ENCODE results near the gene PTRH2. TPM values are rescaled to one million over a fixed set of nuclear protein-coding genes. Genes with fewer than 3 reads are reported as not detected.

Gene PTRH2
- total RNA-seq, 8 experiments from 2014 or later = 21.3 to 87.4 (median 34.5) TPM

DNA sequence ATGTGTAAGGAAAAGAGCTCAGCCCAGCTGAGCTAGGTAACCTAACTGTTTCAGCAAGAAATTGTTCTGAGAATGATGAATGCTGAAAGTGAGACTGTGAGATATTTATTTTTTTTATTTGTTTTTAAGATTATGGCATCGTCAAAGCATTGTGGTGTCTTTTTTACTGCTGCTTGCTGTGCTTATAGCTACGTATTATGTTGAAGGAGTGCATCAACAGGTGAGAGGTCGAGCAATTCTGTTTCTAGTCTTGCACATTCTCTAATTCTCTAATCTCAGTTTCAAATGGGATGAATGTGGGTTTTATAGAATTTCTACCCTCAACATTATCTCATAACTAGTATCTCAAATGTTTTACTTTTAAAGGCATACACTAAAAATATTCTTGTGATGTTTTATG lies 30.1 kb upstream of the PTRH2 start:
- ATAC-seq (replicated peaks in 6 of 8) = no peak
- no peak overlapping the region for H3K27ac ChIP-seq
- H3K4me3 ChIP-seq = no peak overlapping the region
- in situ Hi-C loops (cut with MboI; ENCODE audit: low pct_unique_long_range_greater_than_20kb in 2 of 9, low sequenced_read_pairs in 9 of 9, unreplicated experiment in 9 of 9) = no loop called here
- no peaks in the 10 kb centered on the region for H3K4me1 ChIP-seq (replicated peaks in 1 of 2)
- 83 to 100% (median 95%) methylated on average over 1 to 3 of the region's 3 CpGs; no CpG with 5 or more reads in 2 of the 10 experiments for WGBS, 10 experiments

DNA sequence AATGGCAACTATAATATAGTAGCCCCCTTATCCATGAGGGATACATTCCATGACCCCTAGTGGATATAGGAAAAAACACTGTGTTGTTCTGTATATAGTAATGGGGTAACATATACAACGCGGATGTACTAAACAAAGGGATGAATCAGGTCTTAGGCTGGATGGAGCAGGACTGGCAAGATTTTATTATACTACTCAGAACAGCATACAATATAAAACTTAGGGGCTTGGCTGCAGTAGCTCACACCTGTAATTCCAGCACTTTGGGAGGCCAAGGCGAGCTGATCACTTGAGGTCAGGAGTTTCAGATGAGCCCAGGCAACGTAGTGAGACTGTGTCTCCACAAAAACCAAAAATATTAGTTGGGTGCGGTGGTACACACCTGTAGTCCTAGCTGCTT lies 27.0 kb upstream of the PTRH2 start:
- in situ Hi-C loops (cut with MboI; ENCODE audit: low pct_unique_long_range_greater_than_20kb in 2 of 9, low sequenced_read_pairs in 9 of 9, unreplicated experiment in 9 of 9) = no loop called here
- no peak for ATAC-seq (replicated peaks in 6 of 8)
- Histone ChIP-seq H3K4me3 (no peak overlapping the region), H3K4me1 (replicated peaks in 1 of 2) (no peaks in the 10 kb centered on the region), H3K27ac (no peak overlapping the region)
- 88 to 100% (median 93%) methylated on average over 2 to 5 of the region's 5 CpGs; no CpG with 5 or more reads in 3 of the 10 experiments for WGBS, 10 experiments

DNA sequence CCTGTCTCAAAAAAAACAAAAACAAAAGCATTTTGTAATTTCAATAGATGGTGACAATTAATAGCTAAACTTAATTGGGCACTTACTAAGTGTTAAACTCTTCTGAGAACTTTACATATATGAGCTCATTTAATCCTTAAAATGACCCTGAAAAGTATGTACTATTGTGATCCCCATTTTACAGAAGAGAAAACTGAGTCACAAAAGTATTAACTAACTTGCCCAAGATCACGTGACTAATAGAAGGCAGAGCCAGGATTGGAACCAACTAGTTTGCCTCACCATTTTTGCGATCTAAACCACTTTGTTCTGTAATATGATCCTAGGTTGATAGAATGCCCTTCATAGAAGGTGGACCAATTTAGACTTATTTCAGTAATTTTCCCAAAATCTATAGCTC lies 26.5 kb upstream of the PTRH2 start:
- no peak overlapping the region for H3K27ac ChIP-seq
- WGBS, 10 experiments = 81 to 100% (median 100%) methylated on average over 1 to 2 of the region's 2 CpGs; no CpG with 5 or more reads in 1 of the 10 experiments
- no peaks in the 10 kb centered on the region for H3K4me1 ChIP-seq (replicated peaks in 1 of 2)
- ATAC-seq (replicated peaks in 6 of 8) = no peak
- H3K4me3 ChIP-seq = no peak overlapping the region
- in situ Hi-C loops (cut with MboI; ENCODE audit: low pct_unique_long_range_greater_than_20kb in 2 of 9, low sequenced_read_pairs in 9 of 9, unreplicated experiment in 9 of 9) = no loop called here

DNA sequence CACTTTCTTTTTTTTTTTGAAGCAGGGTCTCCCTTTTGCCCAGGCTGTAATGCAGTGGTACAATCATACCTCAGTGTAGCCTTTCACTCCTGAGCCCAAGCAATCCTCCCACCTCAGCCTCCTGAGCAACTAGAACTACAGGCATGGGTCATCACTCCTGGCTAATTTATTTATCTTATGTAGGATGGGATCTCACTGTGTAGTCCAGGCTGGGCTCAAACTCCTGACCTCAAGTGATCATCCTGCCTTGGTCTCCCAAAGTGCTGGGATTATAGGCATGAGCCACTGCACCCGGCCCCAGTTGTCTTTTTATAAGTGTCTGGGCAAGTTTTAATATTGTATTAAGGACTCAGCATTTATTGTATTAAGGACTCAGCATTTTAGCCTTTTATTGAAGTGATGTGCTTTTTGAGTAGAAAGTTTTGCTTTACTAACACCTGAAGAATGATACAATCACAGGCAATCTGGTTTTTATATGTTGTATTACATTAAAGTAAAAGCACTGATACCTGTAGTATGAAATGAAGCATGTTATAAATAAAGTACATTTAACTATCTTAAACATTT lies 23.1 kb upstream of the PTRH2 start:
- Histone ChIP-seq H3K4me1 (replicated peaks in 1 of 2) (no peaks in the 10 kb centered on the region), H3K4me3 (no peak overlapping the region), H3K27ac (no peak overlapping the region)
- no peak for ATAC-seq (replicated peaks in 6 of 8)
- WGBS, 10 experiments = 88 to 100% (median 100%) methylated on average over 1 of the region's 1 CpG; no CpG with 5 or more reads in 6 of the 10 experiments
- in situ Hi-C loops (cut with MboI; ENCODE audit: low pct_unique_long_range_greater_than_20kb in 2 of 9, low sequenced_read_pairs in 9 of 9, unreplicated experiment in 9 of 9) = no loop called here

DNA sequence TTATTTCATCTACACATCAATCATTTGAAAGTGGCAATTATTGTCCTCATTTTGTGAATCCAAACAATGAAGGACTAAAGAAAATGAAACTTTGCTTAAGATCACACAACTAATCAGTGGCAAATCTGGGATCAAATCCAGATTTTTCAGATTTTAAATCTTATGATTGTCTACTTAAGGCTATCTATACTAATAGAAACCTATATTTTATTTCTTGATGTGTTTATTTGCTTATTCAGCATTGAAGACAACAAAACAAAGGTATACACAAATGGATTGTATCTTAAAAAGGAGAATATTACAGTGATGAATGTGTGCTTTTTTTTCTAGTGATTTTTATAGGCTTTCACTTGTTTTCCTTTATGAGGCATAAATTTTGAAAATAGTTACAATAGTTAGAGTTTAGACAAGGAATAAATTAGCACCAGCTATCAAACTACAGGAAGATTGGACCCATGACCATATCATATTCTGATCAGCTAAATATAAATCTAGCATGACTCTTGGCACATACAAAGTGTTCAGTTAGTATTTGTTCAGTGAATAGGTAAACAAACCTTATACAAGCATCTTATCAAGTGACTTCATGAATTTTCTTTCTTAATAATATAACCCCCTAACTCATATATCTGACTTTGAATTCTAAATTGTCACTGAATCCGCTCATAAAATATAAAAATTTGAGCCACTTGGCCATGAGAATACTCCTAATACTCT lies 20.7 kb upstream of the PTRH2 start:
- 100% methylated on average over 1 of the region's 1 CpG; no CpG with 5 or more reads in 4 of the 10 experiments for WGBS, 10 experiments
- in situ Hi-C loops (cut with MboI; ENCODE audit: low pct_unique_long_range_greater_than_20kb in 2 of 9, low sequenced_read_pairs in 9 of 9, unreplicated experiment in 9 of 9) = no loop called here
- H3K27ac ChIP-seq = no peak overlapping the region

DNA sequence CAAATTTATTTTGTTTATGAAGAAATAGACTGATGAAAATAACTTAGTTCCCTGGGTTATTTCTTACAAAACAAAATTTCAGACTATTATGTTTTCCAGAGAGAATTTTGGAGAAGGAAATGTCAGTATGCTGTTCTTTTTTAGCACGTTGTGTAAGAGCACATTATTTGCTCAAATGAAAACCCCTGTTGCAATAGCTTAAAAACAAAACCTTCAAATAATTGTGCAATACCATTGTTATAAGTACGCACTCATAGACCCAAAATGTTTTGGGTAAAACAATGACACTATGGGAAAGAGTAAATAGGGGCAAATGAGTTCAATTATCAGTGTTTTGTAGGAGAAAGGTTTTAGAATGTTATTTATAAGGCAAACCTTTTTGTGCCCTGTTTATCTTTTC lies 18.5 kb upstream of the PTRH2 start:
- H3K4me3 ChIP-seq = no peak overlapping the region
- in situ Hi-C loops (cut with MboI; ENCODE audit: low pct_unique_long_range_greater_than_20kb in 2 of 9, low sequenced_read_pairs in 9 of 9, unreplicated experiment in 9 of 9) = no loop called here

More for the DNA sequence above, 20.7 kb upstream of the PTRH2 start:
- Histone ChIP-seq H3K4me3 (no peak overlapping the region), H3K4me1 (replicated peaks in 1 of 2) (no peaks in the 10 kb centered on the region)
- ATAC-seq (replicated peaks in 6 of 8) = no peak

DNA sequence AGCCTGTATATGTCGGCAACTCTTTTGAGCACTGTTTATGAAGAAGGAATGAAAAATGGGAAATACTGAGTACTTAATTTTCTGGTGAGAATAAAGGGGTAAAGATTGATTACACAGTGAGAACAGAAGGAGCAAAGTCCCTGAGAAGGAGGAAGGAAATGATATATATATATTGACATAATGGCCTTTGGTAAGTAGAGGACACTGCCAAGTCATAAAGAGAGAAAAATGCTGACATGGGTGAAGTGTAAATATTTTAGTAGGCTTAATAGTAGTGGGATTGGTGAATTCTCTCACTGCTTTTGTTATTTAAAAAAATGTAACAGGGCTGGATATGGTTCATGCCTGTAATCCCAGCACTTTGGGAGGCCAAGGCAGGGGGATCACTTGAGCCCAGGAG lies 16.4 kb upstream of the PTRH2 start:
- Histone ChIP-seq H3K27ac (no peak overlapping the region), H3K4me1 (replicated peaks in 1 of 2) (no peaks in the 10 kb centered on the region)
- ATAC-seq (replicated peaks in 6 of 8) = no peak

More for the DNA sequence above, 18.5 kb upstream of the PTRH2 start:
- 17 to 92% (median 71%) methylated on average over 1 to 2 of the region's 2 CpGs; no CpG with 5 or more reads in 1 of the 10 experiments for WGBS, 10 experiments
- Histone ChIP-seq H3K4me1 (replicated peaks in 1 of 2) (no peaks in the 10 kb centered on the region), H3K27ac (no peak overlapping the region)
- no peak for ATAC-seq (replicated peaks in 6 of 8)

DNA sequence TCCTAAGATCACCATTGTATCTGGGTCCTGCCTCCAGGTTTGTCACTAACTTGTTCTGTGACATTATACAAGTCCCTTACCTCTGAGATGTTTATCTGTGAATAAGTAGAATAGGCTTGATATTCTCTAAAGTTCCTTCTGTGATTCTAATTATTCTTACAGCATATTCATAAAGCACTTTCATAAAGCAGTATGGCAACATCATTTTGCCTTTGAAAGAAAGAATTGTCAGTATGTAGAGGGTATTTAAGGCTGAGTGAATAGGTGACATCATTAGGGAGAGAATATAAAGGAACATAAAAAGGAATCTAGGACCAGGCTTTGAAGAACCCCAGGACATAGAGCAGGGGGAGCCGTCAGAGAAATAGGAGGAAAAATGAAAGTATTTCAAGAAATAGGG lies 15.8 kb upstream of the PTRH2 start:
- Histone ChIP-seq H3K4me3 (no peak overlapping the region), H3K27ac (no peak overlapping the region), H3K4me1 (replicated peaks in 1 of 2) (no peaks in the 10 kb centered on the region)
- WGBS, 10 experiments = 44 to 100% (median 68%) methylated on average over 1 of the region's 1 CpG
- in situ Hi-C loops (cut with MboI; ENCODE audit: low pct_unique_long_range_greater_than_20kb in 2 of 9, low sequenced_read_pairs in 9 of 9, unreplicated experiment in 9 of 9) = no loop called here
- ATAC-seq (replicated peaks in 6 of 8) = no peak

More for the DNA sequence above, 16.4 kb upstream of the PTRH2 start:
- H3K4me3 ChIP-seq = no peak overlapping the region
- in situ Hi-C loops (cut with MboI; ENCODE audit: low pct_unique_long_range_greater_than_20kb in 2 of 9, low sequenced_read_pairs in 9 of 9, unreplicated experiment in 9 of 9) = no loop called here
- 73 to 100% (median 100%) methylated on average over 1 of the region's 1 CpG; no CpG with 5 or more reads in 1 of the 10 experiments for WGBS, 10 experiments

DNA sequence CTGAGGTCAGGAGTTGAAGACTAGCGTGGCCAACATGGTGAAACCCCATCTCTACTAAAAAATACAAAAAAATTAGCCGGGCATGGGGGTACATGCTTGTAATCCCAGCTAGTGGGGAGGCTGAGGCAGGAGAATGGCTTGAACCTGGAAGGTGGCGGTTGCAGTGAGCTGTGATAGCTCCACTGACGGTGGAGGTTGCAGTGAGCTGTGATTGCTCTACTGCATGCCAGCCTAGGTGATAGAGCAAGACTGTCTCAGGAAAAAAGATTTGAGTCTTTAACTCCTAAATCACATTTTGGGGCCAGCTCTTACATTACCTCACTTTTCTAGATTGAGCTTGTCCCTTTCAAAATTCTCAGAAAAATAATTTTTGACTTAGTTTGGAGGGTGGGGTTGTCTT lies 15.4 kb upstream of the PTRH2 start:
- no peak overlapping the region for H3K27ac ChIP-seq
- 89 to 100% (median 100%) methylated on average over 1 to 3 of the region's 4 CpGs; no CpG with 5 or more reads in 3 of the 10 experiments for WGBS, 10 experiments
- H3K4me3 ChIP-seq = no peak overlapping the region
- no peak for ATAC-seq (replicated peaks in 6 of 8)
- in situ Hi-C loops (cut with MboI; ENCODE audit: low pct_unique_long_range_greater_than_20kb in 2 of 9, low sequenced_read_pairs in 9 of 9, unreplicated experiment in 9 of 9) = no loop called here
- no peaks in the 10 kb centered on the region for H3K4me1 ChIP-seq (replicated peaks in 1 of 2)

DNA sequence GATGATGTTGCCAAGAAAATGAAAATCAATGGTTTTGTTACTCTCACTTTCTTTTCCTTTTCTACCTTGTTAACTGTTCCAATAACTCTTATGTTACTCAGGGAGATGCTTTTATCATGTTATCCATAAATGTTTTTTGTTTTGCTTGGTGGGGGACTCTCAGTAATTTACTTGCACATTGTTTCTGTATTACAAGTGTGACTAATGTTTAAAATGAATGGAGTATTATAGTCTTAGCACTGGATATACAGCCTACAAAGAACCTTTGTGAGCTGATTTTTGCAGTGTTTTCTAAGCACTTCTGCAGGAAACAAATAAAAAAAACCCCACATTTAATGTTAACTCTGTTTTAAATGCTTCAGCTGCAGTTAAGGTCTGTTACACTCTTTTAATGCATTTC lies 12.3 kb upstream of the PTRH2 start:
- in situ Hi-C loops (cut with MboI; ENCODE audit: low pct_unique_long_range_greater_than_20kb in 2 of 9, low sequenced_read_pairs in 9 of 9, unreplicated experiment in 9 of 9) = no loop called here
- no peak overlapping the region for H3K4me3 ChIP-seq
- no peaks in the 10 kb centered on the region for H3K4me1 ChIP-seq (replicated peaks in 1 of 2)
- no peak for ATAC-seq (replicated peaks in 6 of 8)
- H3K27ac ChIP-seq = no peak overlapping the region

DNA sequence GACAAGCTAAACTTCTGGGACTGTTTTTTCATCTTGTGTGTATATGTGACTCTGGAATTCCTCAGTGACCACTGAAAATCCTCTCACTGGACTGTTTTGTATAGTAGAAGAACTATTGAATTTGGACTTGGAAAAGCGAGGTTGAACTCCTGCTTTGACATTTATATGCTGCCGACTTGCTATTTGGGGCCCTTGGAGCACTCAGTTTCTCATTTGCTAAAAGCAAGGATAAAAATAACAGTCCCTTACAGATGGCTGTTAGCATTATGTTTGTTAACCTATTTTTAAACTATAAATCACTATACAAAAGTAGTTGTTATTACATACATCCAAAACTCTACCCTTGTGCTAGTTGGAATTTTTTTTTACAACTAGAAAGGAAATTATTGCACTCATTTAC lies 9.2 kb upstream of the PTRH2 start:
- Histone ChIP-seq H3K4me1 (replicated peaks in 1 of 2) (no peaks in the 10 kb centered on the region), H3K27ac (no peak overlapping the region), H3K4me3 (no peak overlapping the region)
- in situ Hi-C loops (cut with MboI; ENCODE audit: low pct_unique_long_range_greater_than_20kb in 2 of 9, low sequenced_read_pairs in 9 of 9, unreplicated experiment in 9 of 9) = no loop called here
- no peak for ATAC-seq (replicated peaks in 6 of 8)
- 78 to 100% (median 92%) methylated on average over 1 to 2 of the region's 2 CpGs; no CpG with 5 or more reads in 2 of the 10 experiments for WGBS, 10 experiments

DNA sequence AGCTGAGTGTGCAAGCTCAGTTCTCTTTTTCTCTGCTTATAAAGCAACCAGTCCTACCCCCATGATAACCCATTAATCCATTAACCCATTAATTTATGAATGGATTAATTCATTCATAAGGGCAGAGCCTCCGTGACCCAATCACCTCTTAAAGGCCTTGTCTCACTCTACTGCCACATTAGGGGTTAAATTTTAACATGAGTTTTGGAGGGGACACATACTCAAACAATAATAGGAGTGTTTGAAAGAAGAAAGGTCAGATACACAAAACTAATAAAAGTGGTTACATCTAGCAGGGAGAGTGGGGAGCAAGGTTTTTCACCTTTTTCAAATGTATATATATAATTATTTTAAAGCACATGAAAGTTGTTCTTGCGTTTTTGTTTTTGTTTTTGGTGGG lies 7.0 kb upstream of the PTRH2 start:
- WGBS, 10 experiments = 67 to 100% (median 93%) methylated on average over 1 to 2 of the region's 2 CpGs; no CpG with 5 or more reads in 3 of the 10 experiments
- in situ Hi-C loops (cut with MboI; ENCODE audit: low pct_unique_long_range_greater_than_20kb in 2 of 9, low sequenced_read_pairs in 9 of 9, unreplicated experiment in 9 of 9) = no loop called here
- H3K27ac ChIP-seq = no peak overlapping the region
- no peak for ATAC-seq (replicated peaks in 6 of 8)
- H3K4me3 ChIP-seq = no peak overlapping the region
- H3K4me1 ChIP-seq (replicated peaks in 1 of 2) = peaks cover 0 to under 1% of the 10 kb centered on the region in 2 donors

DNA sequence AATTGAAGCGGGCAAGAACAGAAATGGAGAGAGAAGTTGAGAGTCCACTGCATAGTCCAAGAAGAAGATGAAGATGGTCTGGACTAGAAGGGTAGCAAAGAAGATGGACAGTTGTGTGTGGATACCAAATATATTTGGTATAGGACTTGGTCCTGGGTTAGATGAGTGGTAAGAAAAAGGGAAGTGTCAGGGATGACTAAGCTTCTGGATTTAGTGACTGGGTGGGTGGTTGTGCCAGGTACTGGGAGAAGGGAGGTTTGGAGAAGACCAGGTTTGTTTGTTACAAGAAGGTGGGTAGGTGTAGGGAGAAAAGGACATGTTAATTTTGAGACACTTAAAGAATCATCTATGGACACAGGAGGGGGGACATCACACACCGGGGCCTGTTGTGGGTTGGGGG lies 5.6 kb upstream of the PTRH2 start:
- ATAC-seq (replicated peaks in 6 of 8) = no peak
- WGBS, 10 experiments = 67 to 100% (median 100%) methylated on average over 1 of the region's 2 CpGs; no CpG with 5 or more reads in 1 of the 10 experiments
- H3K4me1 ChIP-seq (replicated peaks in 1 of 2) = peaks cover 8 to 11% of the 10 kb centered on the region in 2 donors
- in situ Hi-C loops (cut with MboI; ENCODE audit: low pct_unique_long_range_greater_than_20kb in 2 of 9, low sequenced_read_pairs in 9 of 9, unreplicated experiment in 9 of 9) = no loop called here
- no peak overlapping the region for H3K27ac ChIP-seq
- H3K4me3 ChIP-seq = no peak overlapping the region

DNA sequence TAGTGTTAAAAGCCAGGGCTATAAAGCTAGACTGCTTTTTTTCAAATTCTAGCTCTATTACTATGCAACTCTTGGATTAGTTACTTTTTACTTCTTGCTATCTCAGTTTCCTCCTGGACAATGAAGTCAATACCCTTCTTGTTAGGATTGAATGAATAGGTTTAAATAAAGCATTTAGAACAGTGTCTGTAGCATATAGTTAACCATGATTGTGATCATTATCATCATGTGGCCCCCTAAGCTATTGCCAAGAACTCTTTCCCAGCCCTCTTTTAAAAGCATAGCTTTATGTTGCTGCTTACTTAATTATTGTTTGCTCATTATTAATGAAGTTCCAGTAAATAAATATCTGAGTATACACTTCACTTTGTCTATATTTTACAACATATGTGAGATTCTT lies 4.7 kb upstream of the PTRH2 start:
- ATAC-seq (replicated peaks in 6 of 8) = no peak
- Histone ChIP-seq H3K4me1 (replicated peaks in 1 of 2) (peaks cover 8 to 11% of the 10 kb centered on the region in 2 donors), H3K27ac (no peak overlapping the region), H3K4me3 (no peak overlapping the region)
- in situ Hi-C loops (cut with MboI; ENCODE audit: low pct_unique_long_range_greater_than_20kb in 2 of 9, low sequenced_read_pairs in 9 of 9, unreplicated experiment in 9 of 9) = no loop called here

Data from motor neuron (in vitro differentiated cells).